SU-DHL-6 (cell line): ENCODE measurements around the gene HACL1.

Source experiments
- EZH2phosphoT487 ChIP-seq: fragments of 200-600 bp; sonication (generic), shearing (Covaris generic); conservative IDR thresholded peaks from 2 replicates; pipeline ENCODE4 v1.6.1; 2018; ENCODE audit warnings: mild to moderate bottlenecking, antibody characterized with exemption, low read length, moderate library complexity, mixed read lengths
- TF ChIP-seq, protein P1 (sequence below): fragments of 200-600 bp; sonication (generic); IDR thresholded peaks from one replicate; pipeline ENCODE4 v1.5.1; 2017; ENCODE audit warnings: antibody characterized with exemption, mild to moderate bottlenecking, low read length, moderate library complexity; ENCODE audit not compliant: insufficient read depth, poor library complexity, severe bottlenecking

DNA sequence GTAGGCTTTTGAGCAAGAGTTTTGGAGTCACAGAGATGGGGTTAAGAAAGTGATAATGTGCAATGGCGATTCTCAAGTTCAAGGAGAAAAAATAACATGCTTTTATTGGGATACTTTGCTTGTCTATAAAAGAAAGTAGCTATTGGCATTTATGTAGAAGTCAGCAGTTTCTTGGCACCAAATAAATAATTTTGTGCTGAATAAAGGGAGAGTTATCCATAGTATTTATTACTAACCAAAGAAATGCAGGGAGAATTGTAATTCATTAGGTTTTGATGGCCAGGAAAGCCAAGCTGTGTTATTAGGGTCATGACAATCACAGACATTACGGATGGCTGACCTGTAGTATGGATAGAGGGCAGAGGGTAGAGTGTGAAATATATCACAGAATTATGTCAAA lies 33.3 kb upstream of the HACL1 start:
- TF ChIP-seq, protein P1, sequence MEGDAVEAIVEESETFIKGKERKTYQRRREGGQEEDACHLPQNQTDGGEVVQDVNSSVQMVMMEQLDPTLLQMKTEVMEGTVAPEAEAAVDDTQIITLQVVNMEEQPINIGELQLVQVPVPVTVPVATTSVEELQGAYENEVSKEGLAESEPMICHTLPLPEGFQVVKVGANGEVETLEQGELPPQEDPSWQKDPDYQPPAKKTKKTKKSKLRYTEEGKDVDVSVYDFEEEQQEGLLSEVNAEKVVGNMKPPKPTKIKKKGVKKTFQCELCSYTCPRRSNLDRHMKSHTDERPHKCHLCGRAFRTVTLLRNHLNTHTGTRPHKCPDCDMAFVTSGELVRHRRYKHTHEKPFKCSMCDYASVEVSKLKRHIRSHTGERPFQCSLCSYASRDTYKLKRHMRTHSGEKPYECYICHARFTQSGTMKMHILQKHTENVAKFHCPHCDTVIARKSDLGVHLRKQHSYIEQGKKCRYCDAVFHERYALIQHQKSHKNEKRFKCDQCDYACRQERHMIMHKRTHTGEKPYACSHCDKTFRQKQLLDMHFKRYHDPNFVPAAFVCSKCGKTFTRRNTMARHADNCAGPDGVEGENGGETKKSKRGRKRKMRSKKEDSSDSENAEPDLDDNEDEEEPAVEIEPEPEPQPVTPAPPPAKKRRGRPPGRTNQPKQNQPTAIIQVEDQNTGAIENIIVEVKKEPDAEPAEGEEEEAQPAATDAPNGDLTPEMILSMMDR = no peak
- no peak for TF ChIP-seq EZH2phosphoT487
